Adrenal gland (tissue), 5 donors: Measurements from ENCODE around the gene CABCOCO1.

Experiments used
- CTCF ChIP-seq, 6 experiments: fragments of 450-650 bp in 4 of 6; fragments of 200-600 bp in 2 of 6; sonication (generic) in 1 of 6; IDR thresholded peaks; 1 replicate in 5 of 6; 2 replicates in 1 of 6; pipeline versions ENCODE4 v1.5.1 to v1.8.0; 2016 to 2021; ENCODE audit warnings: antibody characterized with exemption in 6 of 6, mild to moderate bottlenecking in 2 of 6, moderate library complexity in 1 of 6
- POLR2A ChIP-seq, 2 donors: fragments of 450-650 bp; IDR thresholded peaks; one replicate each; pipeline ENCODE4 v1.6.1; 2017; ENCODE audit warnings: antibody characterized with exemption in 2 of 2, mild to moderate bottlenecking in 2 of 2, moderate library complexity in 1 of 2
- donor health status: DM: no; HTN: no; CAD: no.

- TF ChIP-seq POLR2A (IDR thresholded peaks at IDR 0.05) (peak in 1 of 2 donors; percentile 10), CTCF (IDR thresholded peaks at IDR 0.05) (no peak)
Observed at GRCh38 chr10:61786728-61787127, 124.0 kb downstream of the CABCOCO1 start.
